ENCODE results near the gene MYEOV.

MYEOV gene

DNA sequence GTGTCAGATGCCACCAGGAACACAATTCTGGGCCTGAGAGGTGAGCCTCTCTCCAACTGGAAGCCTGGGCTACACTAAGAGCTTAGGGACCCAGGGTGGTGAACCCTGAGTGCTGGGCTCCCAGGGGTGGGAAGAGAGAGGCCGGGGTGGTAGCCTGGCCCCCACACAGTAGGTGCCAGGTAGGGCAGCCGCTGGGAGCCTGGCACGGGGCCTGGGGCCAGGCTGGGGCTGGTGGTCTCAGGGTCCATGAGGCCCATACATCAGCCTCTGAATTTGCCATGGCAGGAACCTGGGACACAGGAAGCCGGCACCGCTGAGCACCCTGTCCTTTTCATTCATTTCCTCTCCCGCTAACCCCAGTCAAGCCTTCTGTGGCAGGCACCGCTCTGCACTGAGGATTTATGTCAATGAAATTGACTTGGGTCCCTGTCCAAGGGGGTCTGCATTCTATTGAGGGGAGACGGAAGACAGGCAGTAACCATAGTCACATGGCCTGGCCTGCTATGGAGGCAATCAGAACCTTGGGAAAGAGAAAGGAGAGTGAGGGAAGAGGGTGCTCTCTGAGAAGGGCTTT lies 8.6 kb downstream of the MYEOV start:
- no peak for DNase-seq

GRCh38 chr11:69303427-69303826 lies 9.5 kb downstream of the MYEOV start:
- no peak for DNase-seq

DNA sequence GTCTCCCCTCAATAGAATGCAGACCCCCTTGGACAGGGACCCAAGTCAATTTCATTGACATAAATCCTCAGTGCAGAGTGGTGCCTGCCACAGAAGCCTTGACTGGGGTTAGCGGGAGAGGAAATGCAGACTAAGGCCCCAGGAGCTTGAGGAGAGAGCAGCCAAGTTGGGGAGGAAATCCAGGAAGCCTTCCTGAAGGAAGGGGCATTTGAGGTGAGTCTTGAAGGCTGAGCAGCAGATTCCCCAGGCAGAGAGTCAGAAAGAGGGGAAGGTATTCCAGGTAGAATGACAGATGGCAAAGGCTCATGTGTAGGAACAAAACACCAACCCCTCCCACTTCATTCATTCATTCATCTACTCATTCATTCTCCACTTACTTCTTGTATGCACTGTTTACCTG lies 10.3 kb downstream of the MYEOV start:
- no peak for DNase-seq

- no peak for DNase-seq
Observed at GRCh38 chr11:69304686-69305085, 10.7 kb downstream of the MYEOV start.

- no peak for DNase-seq
Observed at GRCh38 chr11:69305885-69306540, 12.1 kb downstream of the MYEOV start.

- DNase-seq, result no peak
Observed at GRCh38 chr11:69306821-69307220, 12.9 kb downstream of the MYEOV start.

DNA sequence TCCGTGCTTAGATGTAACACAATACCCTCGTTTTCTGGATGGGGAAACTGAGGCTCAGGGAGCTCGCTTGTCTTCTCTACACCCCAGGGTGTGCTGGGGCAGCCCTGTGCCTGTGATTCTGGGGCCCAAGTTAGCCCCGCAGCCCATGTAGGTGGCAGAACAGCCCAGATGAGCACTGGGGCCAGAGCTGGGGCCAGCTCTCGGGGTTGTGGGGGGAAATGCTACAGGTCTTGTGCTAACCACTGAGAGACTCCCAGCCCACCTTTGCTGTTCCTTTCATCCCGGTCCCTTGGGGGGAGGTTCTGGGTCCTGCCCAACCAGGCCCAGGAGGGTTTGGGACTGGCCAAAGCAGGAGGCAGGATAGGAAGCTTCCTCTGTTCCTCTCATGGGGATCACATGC lies 13.5 kb downstream of the MYEOV start:
- no peak for DNase-seq

DNA sequence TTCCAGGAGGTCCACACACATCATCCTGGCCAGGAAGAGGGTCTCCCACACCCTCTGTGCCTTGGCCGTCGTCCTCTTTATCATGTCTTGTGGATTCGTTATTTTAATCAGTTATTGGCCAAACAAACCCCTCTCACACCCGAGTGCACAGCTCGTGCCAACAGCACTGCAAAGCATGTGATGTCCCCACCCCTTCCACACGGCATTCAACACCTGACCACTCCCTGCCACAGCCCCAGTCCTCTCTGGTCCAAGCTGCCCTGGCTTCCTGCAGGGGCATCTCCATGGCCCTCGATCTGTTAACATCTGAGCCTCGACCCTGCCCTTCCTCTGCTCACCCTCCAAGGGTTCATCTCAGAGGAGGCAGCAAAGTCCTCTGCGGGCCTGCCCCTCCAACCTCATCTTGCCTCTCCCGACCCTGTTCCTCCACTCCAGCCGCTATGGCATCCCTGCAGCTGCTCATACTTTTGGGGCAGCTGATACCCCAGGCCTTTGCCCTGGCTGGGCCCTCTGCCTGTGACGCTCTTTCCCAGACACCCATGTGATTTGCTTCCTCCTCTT lies 14.0 kb downstream of the MYEOV start:
- no peak for DNase-seq

- DNase-seq, result no peak
Observed at GRCh38 chr11:69308491-69308911, 14.5 kb downstream of the MYEOV start.

DNA sequence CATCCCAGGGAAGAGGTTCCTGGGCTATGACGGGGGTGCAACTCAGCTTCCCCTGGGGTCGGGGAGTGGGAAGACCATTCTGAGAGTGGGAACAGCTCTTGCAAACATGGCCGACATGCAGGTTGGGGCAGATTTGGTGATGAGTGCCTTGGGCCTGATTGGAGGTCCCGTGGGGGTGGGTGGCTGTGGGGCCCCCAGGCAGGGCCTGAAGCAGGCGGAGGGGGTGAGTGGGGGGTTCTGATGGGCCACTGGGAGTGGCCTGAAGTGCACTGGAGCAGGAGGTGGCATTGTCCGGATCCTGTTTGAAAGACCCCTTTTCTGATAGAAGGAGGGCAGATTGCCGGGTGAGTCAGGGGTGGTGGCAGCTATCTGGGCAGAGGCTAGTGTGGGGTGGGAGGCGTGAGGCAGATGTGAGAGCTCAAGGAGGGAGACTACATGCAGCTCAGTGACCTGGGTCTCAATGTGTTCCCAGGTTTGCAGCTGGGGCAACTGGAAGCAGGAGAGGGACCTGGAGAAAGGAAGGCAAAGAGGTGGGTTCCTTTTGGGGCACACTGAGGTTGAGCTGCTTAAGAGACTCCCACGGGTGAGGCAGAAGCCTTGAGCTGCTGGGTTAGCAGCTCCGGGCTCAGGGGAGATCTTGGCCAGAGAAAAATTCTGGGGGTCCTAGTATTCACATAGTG lies 15.1 kb downstream of the MYEOV start:
- DNase-seq, result no peak

- peak; percentile 42 for DNase-seq
Observed at GRCh38 chr11:69309631-69310280, 15.8 kb downstream of the MYEOV start.

DNA sequence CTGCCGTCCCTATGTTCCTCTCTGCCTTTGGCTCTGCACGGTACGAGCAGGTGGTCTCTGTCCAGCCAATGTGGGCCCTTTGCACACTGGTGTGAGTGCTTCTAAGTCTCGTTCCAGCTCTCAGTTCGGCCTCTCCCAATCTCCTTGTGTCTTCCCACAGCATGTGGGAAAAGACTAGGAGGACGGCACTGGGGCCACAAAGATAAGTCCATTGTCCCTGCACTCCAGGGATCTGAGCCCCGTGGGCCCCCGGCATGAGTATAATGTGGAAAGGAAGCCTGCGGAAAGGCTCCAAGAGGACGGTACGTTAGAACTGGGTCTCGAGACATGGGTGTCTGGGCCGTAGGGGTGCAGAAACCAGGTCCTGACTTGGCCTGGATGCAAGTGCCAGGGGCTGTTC lies 16.4 kb downstream of the MYEOV start:
- no peak for DNase-seq

- no peak for DNase-seq
Observed at GRCh38 chr11:69310934-69311766, 17.2 kb downstream of the MYEOV start.

GRCh38 chr11:69311767-69312385 lies 17.9 kb downstream of the MYEOV start:
- DNase-seq, result peak; percentile 27

DNA sequence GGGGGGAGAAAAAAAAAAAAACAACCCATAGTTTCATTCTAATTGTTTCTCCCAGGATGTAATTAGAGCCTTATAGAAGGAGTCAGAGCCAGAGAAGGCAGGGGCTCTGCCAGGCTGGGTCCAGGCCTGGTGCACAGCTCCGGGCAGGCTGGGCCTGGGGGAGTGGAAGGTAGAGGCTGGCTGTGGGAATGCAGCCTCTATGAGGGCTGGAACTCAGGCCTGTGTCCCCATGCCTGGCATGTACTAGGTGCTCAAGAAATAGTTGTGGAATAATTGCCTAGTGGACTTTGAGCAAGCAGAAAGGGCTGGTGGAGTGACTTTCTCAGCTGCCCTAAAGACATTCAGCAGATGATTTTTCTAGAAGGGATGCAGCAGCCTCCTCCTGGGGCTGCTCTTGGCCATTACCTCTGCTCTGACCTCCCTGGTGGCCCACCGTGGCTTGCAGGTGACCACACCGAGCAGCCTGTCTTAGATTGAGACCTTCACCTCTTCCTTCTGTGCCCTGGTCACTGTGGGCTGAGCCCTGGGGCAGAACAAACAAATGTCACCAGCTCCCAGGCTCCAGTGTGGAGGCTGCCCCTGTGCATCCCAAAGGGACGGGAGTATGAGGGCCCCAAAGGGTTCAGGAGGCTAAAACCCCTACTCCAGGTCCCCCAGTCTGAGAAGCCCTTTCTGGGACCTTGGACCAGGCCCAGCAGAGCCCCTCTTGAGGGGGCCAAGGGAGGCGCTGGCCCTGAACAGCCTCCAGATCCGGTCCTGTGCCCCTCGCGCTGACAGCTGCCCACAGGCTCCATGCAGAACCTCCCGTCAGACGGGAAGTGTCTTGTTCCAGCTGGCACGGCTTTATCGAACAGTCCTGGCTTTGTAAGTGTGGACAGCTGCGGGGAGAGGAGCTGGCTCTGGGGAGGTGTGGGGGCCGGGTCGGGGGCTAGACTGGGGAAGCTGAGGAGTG lies 18.8 kb downstream of the MYEOV start:
- DNase-seq, result peak; percentile 66

- DNase-seq, result no peak
Observed at GRCh38 chr11:69313992-69314391, 20.0 kb downstream of the MYEOV start.

DNA sequence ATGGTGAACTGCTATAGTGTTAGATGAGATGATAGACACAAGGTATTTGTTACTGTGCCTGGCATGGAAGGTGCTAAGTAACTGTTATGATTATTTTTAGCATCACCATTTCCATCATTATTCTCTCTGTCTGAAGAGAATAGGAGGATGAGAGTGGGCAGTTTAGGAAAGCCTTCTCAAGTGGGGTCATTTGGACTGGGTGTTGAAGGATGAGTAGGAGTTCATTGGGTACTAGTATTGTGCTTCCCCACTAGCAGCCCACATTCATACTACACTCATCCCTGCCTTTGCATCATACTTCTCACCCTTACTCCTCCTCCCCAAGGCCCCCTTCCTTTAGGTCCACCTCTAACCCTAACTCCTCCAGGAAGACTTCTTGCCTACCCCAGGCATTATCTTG lies 20.6 kb downstream of the MYEOV start:
- no peak for DNase-seq

DNA sequence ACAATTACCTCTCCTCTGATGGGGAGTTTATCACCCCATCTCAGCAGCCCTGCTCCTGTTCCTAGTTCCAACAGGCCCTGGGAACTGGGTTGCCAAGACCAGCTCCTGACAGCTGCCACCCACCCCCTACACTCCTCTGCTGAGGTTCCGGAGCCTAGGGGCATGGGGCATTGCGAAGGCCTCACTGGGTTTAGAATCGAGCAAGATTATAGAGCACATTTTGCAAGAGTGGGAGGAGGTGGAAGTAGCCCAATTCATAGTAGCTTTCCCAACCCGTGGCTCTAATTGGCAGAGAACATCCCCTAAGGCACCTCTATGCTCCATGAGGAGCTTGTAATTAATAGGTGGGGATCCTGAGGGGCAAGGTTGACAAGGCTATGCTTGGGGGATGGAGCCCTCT lies 23.0 kb downstream of the MYEOV start:
- no peak for DNase-seq

GRCh38 chr11:69317401-69318092 lies 23.6 kb downstream of the MYEOV start:
- no peak for DNase-seq

DNA sequence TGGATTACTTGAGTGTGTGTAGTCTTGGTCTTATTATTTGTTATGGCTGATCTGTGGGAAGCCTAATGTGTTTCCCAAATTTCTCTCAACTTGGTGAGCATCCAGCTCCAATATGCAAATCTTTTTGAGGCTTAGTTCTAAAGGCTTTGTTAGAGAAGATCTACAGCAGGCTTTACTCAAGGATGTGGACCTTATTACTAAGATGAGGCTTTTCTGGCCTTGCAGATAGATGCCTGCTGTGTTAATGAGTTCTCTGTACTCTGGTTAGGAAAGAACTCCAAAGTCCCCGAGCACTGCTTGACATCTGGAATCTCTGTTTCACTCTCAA lies 24.1 kb downstream of the MYEOV start:
- DNase-seq, result no peak

Measured in NCI-H1092 treated with DMSO at 0.1 percent for 48 hours (cell line).